ENCODE measurements around the gene DYNLT3. TPM values are rescaled to one million over a fixed set of nuclear protein-coding genes. Genes with fewer than 3 reads are reported as not detected.

DYNLT3 gene, protein sequence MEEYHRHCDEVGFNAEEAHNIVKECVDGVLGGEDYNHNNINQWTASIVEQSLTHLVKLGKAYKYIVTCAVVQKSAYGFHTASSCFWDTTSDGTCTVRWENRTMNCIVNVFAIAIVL
- 10 to 100 TPM in 1 of 2 donors, 1 to 10 TPM in 1; 8.1 to 20.5 TPM for total RNA-seq

DNA sequence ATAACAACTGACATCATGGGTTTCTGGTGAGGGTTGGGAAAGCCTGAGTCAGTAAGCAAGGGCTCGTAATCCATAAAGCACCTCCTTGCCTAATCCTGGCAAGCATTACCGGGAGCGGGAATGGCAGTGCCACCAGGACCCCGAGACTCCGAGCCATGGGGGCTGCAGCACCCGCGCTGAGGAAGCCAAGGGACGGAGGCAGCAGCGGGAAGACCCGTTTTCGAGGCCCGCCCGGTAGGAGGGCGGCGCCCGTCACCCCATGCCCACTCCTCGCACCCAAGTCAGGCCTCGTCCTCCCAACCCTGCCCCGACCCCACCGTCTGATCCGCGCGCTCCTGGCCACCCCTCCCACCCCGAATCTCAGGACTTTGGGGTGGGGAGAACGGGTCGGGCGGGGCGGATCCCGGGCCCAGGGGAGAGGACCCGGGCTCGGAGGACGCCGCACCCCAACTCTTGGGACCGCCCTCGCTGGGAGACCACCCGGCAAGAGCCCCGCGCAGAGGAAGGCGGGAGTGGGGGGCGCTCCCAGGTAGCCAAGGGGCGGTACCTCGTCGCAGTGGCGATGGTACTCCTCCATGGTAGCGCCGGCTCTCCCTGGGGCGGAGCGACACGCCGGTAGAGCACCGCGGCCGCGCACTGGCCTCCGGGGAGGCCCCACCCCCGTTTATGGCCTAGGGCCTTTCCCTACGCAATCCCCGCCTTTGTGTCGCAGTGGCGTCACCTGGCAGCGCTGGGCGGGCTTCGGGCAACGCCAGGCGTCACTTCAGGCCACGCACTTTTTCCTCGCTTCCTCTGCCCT is at the start of gene DYNLT3:
DYNLT3 (minus strand) TSS at position 638 of the 799 bp plus-strand sequence; CDS start at position 577, 61 bp downstream.
- H3K9me3 Mint-ChIP-seq: no peaks in the 10 kb centered on the region
- DNase-seq (ENCODE audit: low spot score in 2 of 2) (peak; percentile 67 to 81), ATAC-seq (peak; percentile 92 to 95)
- peaks cover 0 to 5% of the 10 kb centered on the region in 2 donors for H3K36me3 Mint-ChIP-seq
- peak within 1 kb of the TSS; percentile 86 to 93 for H3K27ac Mint-ChIP-seq

DNA sequence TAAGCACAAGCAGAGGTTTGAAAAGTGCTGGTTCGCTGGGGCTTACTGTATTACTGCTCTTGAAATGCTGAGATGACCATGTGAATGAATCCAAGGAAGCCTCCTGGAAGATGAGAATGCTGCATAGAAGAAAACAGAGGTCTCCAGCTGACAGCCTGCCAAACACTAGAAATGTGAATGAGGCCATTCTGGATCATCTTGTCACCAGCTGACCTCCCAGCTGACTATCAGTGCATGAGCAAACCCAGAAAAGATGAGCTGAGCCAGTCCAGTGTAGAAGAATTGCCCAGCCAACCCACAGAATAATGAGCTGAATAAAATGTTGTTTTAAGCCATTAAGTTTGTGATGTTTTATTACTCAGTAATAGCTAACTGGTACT is 49.1 kb upstream of the DYNLT3 start:
- Mint-ChIP-seq H3K9me3 (no peaks in the 10 kb centered on the region), H3K27ac (no peak overlapping the region), H3K36me3 (no peaks in the 10 kb centered on the region)
- no peak for DNase-seq (ENCODE audit: low spot score in 2 of 2)
- ATAC-seq: no peak

DNA sequence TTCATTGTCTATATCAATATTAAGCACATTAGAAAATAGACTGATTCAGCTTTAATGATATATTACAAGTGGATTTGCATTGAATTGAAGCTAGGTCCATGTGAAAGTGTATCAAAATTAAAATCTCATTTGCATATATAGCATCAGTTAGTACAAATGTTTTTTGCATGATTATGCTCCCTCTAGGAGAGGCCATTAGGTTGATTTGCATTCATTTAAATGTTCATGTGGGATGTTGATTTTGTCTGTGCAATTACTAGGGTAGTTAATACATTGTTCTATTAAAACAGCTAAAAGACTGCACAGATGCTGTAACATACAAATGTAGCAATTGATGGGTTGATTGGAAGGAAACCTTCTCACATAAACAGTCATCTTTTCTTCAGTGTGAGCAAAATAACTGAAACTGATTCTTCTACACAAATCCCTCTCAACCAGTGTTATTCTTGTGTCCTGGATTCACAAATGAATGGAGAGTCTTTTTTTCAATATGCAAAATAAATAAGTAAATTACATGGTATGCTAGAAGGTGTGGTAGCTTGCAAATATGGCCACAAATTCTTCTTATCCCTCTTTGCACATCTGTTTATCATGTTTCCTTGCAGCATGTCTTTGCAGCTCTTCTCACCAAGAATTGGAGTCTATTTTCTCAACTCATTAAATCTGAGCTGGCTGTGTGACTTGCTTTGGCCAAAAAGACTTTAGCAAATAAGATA is 48.6 kb upstream of the DYNLT3 start:
- ATAC-seq (no peak), DNase-seq (ENCODE audit: low spot score in 2 of 2) (no peak)
- no peaks in the 10 kb centered on the region for H3K36me3 Mint-ChIP-seq
- H3K9me3 Mint-ChIP-seq: no peaks in the 10 kb centered on the region
- no peak overlapping the region for H3K27ac Mint-ChIP-seq

DNA sequence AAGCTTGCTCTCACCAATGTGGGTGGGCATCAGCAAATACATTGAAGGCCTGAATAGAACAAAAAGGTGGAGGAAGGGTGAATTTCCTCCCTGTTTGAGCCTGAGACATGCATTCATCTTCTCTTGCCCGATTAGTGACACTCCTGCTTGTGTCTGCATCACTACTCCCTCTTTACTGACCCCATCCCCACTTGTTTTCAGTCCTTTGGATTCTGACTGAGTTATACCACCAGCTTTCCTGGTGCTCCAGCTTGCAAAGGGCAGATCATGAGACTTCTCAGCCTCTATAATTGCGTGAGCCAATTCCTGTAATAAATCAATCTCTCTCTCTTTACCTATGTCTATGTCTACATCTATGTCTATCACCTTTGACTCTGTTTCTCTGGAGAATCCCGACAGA is 47.4 kb upstream of the DYNLT3 start:
- no peak for ATAC-seq
- Mint-ChIP-seq H3K36me3 (no peaks in the 10 kb centered on the region), H3K9me3 (no peaks in the 10 kb centered on the region), H3K27ac (no peak overlapping the region)
- DNase-seq (ENCODE audit: low spot score in 2 of 2): no peak

DNA sequence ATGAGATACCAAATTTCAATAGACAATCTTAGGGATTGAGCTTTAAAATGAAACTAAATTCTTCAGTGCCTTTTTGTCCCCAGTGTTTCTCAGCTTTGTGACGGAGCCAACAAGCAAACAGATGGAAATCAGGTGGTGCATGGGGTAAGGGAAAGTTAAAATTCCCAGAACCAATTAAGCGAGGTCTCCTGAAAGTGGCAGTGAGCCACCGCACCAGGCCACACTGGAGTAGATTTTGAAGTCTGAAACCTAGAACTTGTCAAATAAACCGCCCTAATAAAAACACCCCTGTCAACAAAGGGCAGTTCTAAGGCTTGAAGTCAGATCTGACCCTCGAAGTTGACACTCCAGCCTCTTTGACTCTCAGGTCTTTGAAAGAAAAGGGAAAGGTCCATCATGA is 40.6 kb upstream of the DYNLT3 start:
- DNase-seq (ENCODE audit: low spot score in 2 of 2) (no peak), ATAC-seq (no peak)
- no peaks in the 10 kb centered on the region for H3K36me3 Mint-ChIP-seq
- no peaks in the 10 kb centered on the region for H3K9me3 Mint-ChIP-seq
- no peak overlapping the region for H3K27ac Mint-ChIP-seq

- H3K27ac Mint-ChIP-seq: no peak overlapping the region
- no peak for ATAC-seq
These were observed 40.0 kb upstream of the DYNLT3 start for GRCh38 chrX:37887347-37887746.

GRCh38 chrX:37883196-37883595 is 35.8 kb upstream of the DYNLT3 start:
- H3K9me3 Mint-ChIP-seq: no peaks in the 10 kb centered on the region
- ATAC-seq (no peak), DNase-seq (ENCODE audit: low spot score in 2 of 2) (no peak)
- H3K27ac Mint-ChIP-seq: no peak overlapping the region
- H3K36me3 Mint-ChIP-seq: no peaks in the 10 kb centered on the region

More at GRCh38 chrX:37887347-37887746, 40.0 kb upstream of the DYNLT3 start:
- H3K9me3 Mint-ChIP-seq: no peaks in the 10 kb centered on the region
- H3K36me3 Mint-ChIP-seq: no peaks in the 10 kb centered on the region
- DNase-seq (ENCODE audit: low spot score in 2 of 2): no peak

- H3K27ac Mint-ChIP-seq: no peak overlapping the region
- ATAC-seq: no peak
These were observed 32.3 kb upstream of the DYNLT3 start for GRCh38 chrX:37879692-37880091.

DNA sequence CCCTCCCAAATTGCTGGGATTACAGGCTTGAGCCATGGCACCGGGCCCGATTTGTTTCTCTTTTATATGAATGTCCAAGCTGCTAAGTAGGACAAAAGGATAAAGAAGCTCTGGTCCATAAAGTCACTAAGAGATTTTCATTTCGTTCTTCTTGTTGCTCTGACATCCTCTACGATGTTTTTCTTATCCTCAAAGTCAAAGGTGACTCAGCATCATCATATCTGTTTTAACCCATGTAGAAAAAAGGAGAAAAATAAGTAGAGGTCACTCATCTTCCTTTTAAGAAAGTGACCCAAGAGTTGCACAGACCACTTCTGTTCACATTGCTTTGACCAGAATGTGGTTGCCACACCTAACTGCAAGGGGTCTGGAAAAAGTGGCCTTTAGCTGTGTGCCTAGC is 29.3 kb upstream of the DYNLT3 start:
- no peak for DNase-seq (ENCODE audit: low spot score in 2 of 2)
- no peaks in the 10 kb centered on the region for H3K36me3 Mint-ChIP-seq
- no peak for ATAC-seq
- no peak overlapping the region for H3K27ac Mint-ChIP-seq
- no peaks in the 10 kb centered on the region for H3K9me3 Mint-ChIP-seq

More at GRCh38 chrX:37879692-37880091, 32.3 kb upstream of the DYNLT3 start:
- no peak for DNase-seq (ENCODE audit: low spot score in 2 of 2)
- H3K36me3 Mint-ChIP-seq: no peaks in the 10 kb centered on the region
- no peaks in the 10 kb centered on the region for H3K9me3 Mint-ChIP-seq

GRCh38 chrX:37875675-37876074 is 28.3 kb upstream of the DYNLT3 start:
- H3K36me3 Mint-ChIP-seq: no peaks in the 10 kb centered on the region
- no peak for DNase-seq (ENCODE audit: low spot score in 2 of 2)
- ATAC-seq: no peak
- H3K27ac Mint-ChIP-seq: no peak overlapping the region
- H3K9me3 Mint-ChIP-seq: no peaks in the 10 kb centered on the region

- Mint-ChIP-seq H3K36me3 (no peaks in the 10 kb centered on the region), H3K9me3 (peaks cover 0 to 13% of the 10 kb centered on the region in 2 donors), H3K27ac (no peak overlapping the region)
- DNase-seq (ENCODE audit: low spot score in 2 of 2) (no peak), ATAC-seq (no peak)
These were observed 25.8 kb upstream of the DYNLT3 start for GRCh38 chrX:37873220-37873619.

DNA sequence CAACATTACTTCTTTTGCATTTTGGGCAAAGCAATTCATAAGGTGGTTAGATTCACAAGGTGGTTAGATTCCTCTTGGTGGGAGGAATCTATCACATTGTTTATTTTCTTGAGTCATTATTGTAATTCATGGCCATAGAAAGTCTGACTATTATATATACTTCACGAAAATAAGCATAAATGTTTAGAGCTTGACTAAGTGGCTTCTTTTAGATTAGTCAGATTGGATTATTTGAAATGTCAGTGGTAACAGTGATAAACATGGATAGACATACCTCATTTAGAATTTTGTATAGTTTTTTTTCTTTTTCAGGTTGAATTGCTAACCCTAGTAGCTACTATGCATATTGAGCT is 24.9 kb upstream of the DYNLT3 start:
- DNase-seq (ENCODE audit: low spot score in 2 of 2) (no peak), ATAC-seq (peak in 1 of 2 donors; percentile 38)
- H3K27ac Mint-ChIP-seq: no peak overlapping the region
- peaks cover 0 to 6% of the 10 kb centered on the region in 2 donors for H3K36me3 Mint-ChIP-seq
- H3K9me3 Mint-ChIP-seq: peaks cover 0 to 19% of the 10 kb centered on the region in 2 donors

- Mint-ChIP-seq H3K9me3 (peaks cover 0 to 19% of the 10 kb centered on the region in 2 donors), H3K36me3 (peaks cover 0 to 7% of the 10 kb centered on the region in 2 donors), H3K27ac (no peak overlapping the region)
- DNase-seq (ENCODE audit: low spot score in 2 of 2): peak in 1 of 2 donors; percentile 1
- peak; percentile 63 to 76 for ATAC-seq
These were observed 24.4 kb upstream of the DYNLT3 start for GRCh38 chrX:37871626-37872302.

DNA sequence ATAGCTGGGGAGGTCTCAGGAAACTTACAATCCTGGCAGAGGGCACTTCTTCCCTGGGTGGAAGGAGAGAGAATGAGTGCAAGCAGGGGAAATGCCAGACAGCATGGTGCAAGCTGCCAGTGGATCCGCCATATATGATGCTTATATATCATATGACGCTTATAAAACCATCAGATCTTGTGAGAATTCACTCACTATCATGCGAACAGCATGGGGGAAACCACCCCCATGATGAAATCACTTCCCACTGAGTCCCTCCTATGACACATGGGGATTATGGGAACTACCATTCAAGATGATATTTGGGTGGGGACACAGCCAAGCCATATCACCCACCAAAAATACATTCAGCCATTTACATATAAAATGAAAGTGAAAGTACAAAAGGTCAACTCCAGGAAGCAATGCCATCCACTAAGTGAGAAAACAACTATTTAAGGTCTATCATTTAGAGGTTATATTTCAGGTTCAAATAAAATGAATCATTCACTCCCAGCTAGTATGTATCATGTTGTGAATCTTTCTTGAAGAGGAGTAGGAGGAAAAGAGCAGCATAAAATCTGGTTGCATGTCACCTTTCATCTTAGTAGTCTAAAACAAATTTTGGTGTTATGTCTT is 20.3 kb upstream of the DYNLT3 start:
- no peak overlapping the region for H3K27ac Mint-ChIP-seq
- peaks cover 0 to 7% of the 10 kb centered on the region in 2 donors for H3K36me3 Mint-ChIP-seq
- peaks cover 0 to 19% of the 10 kb centered on the region in 2 donors for H3K9me3 Mint-ChIP-seq
- DNase-seq (ENCODE audit: low spot score in 2 of 2) (no peak), ATAC-seq (peak; percentile 26 to 64)

DNA sequence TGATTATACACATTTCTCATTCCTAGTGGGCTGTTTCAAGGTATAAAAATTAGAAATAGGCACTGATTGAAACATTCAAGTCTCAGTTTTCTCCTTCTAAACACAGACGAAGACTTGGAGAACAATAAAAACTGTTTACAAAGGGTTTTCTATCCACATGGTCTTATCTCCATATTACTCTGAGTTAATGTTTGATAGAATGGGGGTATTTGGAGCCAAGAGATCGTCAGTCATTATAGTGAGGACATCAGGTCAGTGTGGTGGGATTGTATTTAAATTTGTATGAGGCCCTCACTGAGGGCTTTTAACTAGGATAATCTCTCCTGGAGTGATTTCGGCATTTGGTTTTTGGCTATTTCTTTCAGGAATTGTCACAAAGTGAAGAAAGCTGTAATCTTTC is 16.4 kb upstream of the DYNLT3 start:
- ATAC-seq: no peak

GRCh38 chrX:37862851-37863250 is 15.5 kb upstream of the DYNLT3 start:
- Mint-ChIP-seq H3K36me3 (peaks cover 0 to 7% of the 10 kb centered on the region in 2 donors), H3K9me3 (peaks cover 0 to 3% of the 10 kb centered on the region in 2 donors), H3K27ac (no peak overlapping the region)
- no peak for DNase-seq (ENCODE audit: low spot score in 2 of 2)
- no peak for ATAC-seq

More for the DNA sequence above, 16.4 kb upstream of the DYNLT3 start:
- no peak overlapping the region for H3K27ac Mint-ChIP-seq
- no peak for DNase-seq (ENCODE audit: low spot score in 2 of 2)
- H3K36me3 Mint-ChIP-seq: peaks cover 0 to 7% of the 10 kb centered on the region in 2 donors
- H3K9me3 Mint-ChIP-seq: peaks cover 0 to 9% of the 10 kb centered on the region in 2 donors
